HG02981 (cell line): ENCODE data around the gene PTPRG.

Experiments
- ATAC-seq: cut with Tn5 transposase; IDR thresholded peaks from one replicate; pipeline ENCODE4 v1.9.1; 2021; ENCODE audit warnings: mild to moderate bottlenecking, moderate library complexity; ENCODE audit not compliant: unreplicated experiment

The PTPRG gene

GRCh38 chr3:61938878-61939549, 377.6 kb downstream of the PTPRG start:
- ATAC-seq = no peak

DNA sequence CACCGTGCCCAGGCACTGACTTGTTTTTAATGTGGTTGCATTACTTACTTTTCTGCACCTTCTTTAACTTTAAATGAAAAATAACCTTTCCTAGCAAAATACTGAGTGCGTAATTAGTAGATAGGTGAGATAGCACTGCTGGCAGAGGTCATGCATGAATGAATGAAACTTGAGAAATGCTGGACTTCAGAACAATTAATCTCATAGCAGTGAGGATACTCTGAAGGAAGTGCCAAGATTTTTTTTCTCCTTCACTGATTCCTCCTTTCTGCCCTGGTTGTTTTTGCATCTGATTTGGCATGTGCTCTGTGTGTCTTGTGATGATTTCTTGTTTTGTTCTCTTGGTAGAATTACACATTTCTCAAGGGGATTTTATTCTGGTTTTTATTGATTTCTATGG, 378.9 kb downstream of the PTPRG start:
- ATAC-seq = no peak

DNA sequence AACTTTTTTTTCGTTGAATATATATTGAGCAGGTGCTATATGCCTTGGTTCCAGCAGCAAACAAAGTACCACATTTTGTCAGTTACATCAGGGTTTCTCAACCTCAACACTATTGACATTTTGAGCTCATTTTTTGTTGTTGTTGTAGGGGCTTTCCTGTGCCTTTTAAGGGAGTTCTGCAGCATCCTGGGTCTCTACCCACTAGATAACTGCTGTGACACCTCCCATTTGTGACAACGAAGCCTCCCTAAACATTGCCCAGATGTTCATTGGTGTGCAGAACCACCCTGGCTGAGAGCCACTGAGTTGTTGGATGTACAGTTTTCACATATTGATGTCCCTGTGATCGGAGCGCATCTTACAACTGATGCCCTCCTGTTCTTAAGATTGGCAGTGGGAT, 382.6 kb downstream of the PTPRG start:
- no peak for ATAC-seq

DNA sequence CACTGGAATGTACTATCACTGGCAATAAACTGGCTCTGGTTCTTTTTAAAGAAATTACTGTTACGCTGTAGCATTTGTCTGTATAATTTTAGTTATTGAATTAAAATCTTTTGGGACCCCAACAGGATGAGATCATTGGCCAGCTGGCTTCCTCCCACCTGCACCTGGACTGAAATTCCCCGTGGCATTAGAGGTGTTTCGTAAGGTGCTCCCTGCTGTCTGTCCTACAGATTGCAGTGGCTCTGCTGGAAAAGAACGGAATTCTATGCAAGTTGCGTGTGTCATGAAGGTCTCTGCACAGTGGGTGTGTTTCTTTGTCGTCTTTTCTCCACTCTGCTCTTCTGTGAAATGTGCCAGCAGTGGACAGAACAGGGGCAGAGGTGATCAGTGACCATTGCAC, 383.4 kb downstream of the PTPRG start:
- no peak for ATAC-seq

DNA sequence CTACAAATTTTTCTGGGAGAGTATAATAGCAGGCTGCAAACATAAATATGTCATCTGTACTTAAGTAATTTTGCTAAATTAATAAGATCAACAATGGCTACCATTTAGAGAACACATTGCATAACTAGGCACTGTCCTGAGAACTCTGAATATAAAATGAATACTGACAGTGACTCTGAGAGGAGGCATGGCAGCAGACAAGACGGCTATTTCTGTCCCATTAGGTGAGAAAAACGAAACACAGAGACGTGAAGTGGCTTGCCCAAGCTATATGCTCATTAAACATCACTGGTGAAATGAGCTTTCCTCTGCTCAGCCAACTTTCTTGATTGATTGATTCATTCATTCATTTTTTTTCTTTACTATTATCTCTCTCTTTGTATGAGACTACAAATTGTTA, 384.3 kb downstream of the PTPRG start:
- no peak for ATAC-seq

- no peak for ATAC-seq
Measured at GRCh38 chr3:61946570-61947324, 385.4 kb downstream of the PTPRG start.

GRCh38 chr3:61947456-61947855, 386.1 kb downstream of the PTPRG start:
- no peak for ATAC-seq

- ATAC-seq = no peak
Measured at GRCh38 chr3:61948699-61949305, 387.4 kb downstream of the PTPRG start.

- ATAC-seq = no peak
Measured at GRCh38 chr3:61954097-61954540, 392.7 kb downstream of the PTPRG start.

GRCh38 chr3:61955483-61955882, 394.1 kb downstream of the PTPRG start:
- ATAC-seq = no peak

GRCh38 chr3:61956236-61956635, 394.9 kb downstream of the PTPRG start:
- ATAC-seq = no peak

GRCh38 chr3:61957259-61957658, 395.9 kb downstream of the PTPRG start:
- ATAC-seq = no peak

- no peak for ATAC-seq
Measured at GRCh38 chr3:61960976-61961375, 399.6 kb downstream of the PTPRG start.

- ATAC-seq = no peak
Measured at GRCh38 chr3:61961900-61962299, 400.5 kb downstream of the PTPRG start.

DNA sequence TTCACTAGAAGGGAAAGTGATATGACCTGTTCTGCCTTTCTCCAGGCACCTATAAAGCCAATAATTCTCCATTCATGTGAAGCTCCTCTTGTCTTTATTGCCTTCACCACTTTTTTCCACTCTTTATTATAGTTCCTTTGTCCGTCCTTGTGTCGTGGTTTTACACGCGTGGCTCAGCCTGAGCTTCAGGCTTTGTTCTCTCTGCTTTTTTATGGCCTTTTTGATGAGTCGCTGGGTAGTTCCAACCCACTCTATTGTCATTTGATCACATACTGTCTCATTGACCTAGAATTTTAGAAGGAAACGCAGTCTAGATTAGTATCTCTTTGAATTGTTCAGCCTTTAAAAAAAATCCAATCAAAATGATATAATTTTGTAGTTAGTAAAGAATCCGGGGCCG, 403.2 kb downstream of the PTPRG start:
- ATAC-seq = no peak

DNA sequence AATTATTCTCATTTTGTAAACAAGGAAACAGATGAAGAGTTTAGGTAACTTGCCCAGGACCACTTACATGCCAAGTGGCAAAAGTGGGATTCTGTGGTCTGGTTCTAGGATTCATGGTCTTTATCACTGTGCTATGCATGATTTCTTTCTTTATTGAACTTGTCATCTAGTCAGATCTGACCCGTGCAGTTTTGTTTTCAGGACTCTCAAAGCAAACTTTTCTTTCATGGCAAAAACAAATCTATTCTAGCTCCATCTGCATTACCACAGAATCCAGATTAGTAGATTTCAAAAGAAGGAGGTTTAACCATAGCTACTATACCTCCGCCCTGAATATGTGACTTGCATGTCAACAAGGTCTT, 404.4 kb downstream of the PTPRG start:
- ATAC-seq = no peak

GRCh38 chr3:61966200-61966599, 404.8 kb downstream of the PTPRG start:
- ATAC-seq = no peak

GRCh38 chr3:61967019-61967418, 405.6 kb downstream of the PTPRG start:
- no peak for ATAC-seq

DNA sequence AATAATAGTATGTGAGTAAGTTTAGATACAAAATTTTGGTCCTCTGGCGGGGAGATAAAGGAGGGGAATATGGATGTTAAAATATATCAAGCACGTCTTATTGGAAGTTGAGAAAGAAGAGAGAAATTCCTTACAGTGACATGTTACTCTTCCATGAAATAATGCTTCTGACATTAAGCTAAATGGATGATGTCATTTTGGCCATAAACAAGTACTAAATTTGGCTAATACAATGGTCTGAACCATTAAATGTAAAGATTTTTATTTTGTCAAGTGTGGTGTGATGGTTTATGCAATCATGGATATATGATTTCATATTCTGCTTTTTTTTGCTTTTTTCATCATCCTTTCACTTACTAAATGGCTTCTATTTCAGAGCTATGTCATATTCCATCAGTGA, 406.6 kb downstream of the PTPRG start:
- no peak for ATAC-seq

DNA sequence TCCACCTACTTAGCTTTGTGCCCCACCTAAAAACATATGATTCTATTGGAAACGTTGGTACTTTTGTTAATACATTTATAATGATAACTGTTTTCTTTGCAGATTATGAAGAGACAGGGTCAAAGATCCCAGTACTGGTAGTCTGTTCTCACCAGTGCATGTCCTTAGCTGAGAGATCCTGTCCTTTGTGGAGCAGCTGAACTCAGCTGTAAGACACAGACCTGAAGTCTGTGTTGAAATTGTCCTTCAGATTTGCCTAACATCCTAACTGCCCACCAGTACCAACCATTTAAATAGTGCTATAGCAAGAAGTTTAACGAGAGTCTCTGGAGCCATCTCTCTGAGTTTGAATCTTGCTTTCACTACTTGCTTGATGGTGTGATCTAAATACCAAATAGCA, 413.3 kb downstream of the PTPRG start:
- ATAC-seq = no peak

DNA sequence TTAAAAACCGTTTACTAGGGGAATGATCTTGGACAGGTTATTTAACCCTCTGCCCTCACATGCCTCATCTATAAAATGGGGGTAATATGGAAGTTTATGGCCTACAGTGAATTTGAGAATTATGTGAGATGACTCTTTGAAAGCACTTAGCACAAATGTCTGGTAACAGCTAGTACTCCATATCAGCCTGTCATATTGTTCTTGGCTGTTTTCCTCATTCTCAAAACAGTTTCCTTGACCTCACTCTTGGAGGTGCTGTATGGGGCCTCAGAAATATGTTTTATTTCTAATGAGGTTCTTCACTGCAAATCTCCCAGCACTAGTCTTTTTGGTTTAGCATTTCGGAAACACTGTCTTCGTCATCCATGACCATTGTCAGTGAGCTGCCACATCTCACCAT, 413.8 kb downstream of the PTPRG start:
- no peak for ATAC-seq

- ATAC-seq = no peak
Measured at GRCh38 chr3:61975936-61976335, 414.6 kb downstream of the PTPRG start.
